HG03575 (cell line): ENCODE data around the gene TRIM64.
"Not testable (repeated sequence)": the region's sequence is repeated elsewhere in the genome, so short reads cannot be mapped to it uniquely, and the experiment has no call there.

ENCODE experiments used
- ATAC-seq: cut with Tn5 transposase; IDR thresholded peaks from one replicate; pipeline ENCODE4 v1.9.1; 2021; ENCODE audit not compliant: unreplicated experiment, insufficient number of reproducible peaks, low FRiP score; ENCODE audit errors: extremely low read depth

Gene TRIM64, protein sequence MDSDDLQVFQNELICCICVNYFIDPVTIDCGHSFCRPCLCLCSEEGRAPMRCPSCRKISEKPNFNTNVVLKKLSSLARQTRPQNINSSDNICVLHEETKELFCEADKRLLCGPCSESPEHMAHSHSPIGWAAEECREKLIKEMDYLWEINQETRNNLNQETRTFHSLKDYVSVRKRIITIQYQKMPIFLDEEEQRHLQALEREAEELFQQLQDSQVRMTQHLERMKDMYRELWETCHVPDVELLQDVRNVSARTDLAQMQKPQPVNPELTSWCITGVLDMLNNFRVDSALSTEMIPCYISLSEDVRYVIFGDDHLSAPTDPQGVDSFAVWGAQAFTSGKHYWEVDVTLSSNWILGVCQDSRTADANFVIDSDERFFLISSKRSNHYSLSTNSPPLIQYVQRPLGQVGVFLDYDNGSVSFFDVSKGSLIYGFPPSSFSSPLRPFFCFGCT

DNA sequence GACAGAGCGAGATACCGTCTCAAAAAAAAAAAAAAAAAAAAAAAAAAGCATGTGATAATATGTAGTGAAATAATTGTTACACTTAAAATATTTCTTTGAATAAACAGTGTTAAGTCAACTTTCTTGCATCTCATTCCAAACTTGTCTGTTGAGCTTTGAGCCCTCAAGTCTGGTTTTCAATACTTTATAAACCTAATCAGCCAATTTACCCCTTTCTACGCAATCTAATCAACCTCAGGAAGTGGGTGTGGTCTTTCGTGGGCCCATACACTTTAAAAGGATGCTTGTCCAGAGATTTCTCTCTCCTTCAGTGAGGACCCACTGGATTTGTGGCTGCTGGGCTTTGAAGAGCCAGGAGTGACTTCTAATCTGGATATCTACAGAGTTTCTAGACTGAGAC is at the start of gene TRIM64:
TSS of gene TRIM64 (plus strand) at position 301 of the 400 bp plus-strand sequence. CDS start 2,467 bp downstream, outside the sequence.
- ATAC-seq: not testable (repeated sequence)

DNA sequence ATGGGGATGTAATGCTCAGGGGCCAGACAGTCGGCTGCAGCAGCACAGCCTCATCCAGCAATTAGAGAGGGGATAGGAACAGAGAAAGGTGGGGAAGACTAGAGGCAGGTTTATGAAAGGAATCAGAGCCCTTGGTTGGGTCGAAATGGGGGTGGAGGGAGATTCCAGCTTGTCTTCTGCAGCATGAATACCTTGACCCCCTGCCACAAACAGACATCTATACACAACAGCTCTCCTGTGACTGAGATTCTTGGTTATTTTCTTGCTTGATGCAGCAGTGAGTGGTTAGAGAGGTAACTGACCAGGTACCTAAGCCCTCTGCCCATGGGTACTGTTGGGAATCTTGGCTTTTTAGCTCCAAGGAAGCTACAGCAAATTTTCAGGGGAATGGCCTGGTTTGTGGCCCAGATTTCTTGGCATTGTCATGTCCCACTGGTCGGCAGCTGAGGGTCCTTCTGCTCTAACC is 43.6 kb upstream of the TRIM64 start, which contains the start of gene TRIM49D1:
TSS of gene TRIM49D1 (minus strand) at position 51 of the 466 bp plus-strand sequence. CDS start 4,535 bp downstream, outside the sequence.
- ATAC-seq: no peak

DNA sequence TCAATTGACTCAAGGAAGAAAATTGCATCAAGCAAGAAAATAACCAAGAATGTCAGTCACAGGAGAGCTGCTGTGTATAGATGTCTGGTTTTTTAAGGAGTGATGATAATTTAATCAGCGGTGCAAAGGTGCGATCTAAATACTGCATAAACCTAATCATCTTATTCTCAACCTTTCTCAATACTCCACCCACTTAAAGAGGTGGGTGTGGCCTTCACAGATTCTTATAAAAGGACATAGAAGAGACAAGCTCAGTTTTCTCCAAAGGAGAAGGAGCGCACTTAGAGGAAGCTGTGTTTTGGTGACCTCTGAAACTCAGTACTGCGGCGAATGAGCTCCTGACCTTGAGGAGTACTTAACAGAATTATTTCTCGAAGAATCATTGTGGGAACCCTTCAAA is 42.1 kb upstream of the TRIM64 start, which contains the start of gene TRIM49D2:
TSS of gene TRIM49D2 (plus strand) at position 301 of the 400 bp plus-strand sequence. CDS start 2,698 bp downstream, outside the sequence.
- ATAC-seq: not testable (repeated sequence)

DNA sequence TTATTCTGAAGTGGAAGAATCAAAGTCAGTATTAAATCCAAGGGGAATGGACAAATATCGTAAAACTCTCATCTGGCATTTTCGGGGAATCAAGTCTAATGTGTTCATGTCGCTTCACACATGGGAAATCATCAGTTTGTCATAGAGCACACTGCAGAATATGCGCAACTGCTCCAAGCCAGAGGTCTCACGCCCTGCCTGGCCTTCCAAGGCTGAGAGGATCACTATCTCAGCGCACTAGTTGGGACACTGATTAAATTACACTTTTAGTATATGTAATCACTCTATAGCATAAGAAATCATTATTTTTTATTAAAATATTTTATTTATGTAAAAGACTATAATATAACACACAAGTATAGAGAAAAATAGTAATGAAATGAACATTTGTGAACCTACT is 5.0 kb upstream of the TRIM64 start:
- not testable (repeated sequence) for ATAC-seq
